ENCODE results near the gene GGT5.
A peak's percentile ranks its signal among the peaks of the same experiment; 100 is the strongest.
"Not testable (repeated sequence)": the region's sequence is repeated elsewhere in the genome, so short reads cannot be mapped to it uniquely, and the experiment has no call there.

GGT5 gene

DNA sequence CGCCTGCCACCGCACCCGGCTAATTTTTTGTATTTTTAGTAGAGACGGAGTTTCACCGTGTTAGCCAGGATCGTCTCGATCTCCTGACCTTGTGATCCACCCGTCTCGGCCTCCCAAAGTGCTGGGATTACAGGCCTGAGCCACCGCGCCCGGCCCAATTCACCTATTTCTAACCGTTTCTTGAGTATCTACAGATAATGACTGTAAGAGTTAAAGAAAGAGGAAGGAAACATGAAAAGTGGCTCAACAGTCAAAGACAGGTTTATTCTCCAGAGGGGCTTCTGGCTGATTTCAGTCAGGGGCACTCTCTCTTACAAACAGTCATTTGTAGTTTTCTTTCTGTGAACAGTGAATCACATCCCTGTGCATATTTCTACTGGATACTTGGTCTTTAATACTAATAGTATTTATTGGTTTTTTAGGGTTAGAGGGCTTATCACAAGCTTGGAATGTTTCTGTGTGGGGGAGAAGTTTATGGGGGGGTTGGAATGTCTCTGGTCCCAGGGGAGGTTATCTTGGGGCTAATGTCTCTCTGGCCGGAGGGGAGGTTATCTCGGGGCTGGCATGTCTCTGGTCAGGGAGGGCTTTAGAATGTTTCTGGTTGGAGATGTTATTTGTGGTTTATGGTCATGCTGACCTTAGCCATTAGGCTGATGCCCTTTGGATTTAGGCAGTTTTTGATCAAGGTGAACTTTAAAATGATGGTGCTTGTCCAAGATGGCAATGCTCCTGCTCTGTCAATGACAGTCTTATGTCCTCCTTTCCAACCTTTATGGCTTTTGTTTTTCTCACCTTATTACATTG, 38.2 kb downstream of the GGT5 start:
- TF ChIP-seq SPI1 (IDR thresholded peaks at IDR 0.05; ENCODE audit: borderline replicate concordance, low read depth) = 0 out of 2 replicates have a peak, but pooled peaks have one; percentile 4
- not testable (repeated sequence) for H3K4me3 ChIP-seq (replicated peaks; ENCODE audit: insufficient read depth, low read length); H3K27me3 ChIP-seq (ENCODE audit: insufficient read depth, poor library complexity, severe bottlenecking)
- peak overlapping the region; percentile 90 for H3K27ac ChIP-seq (replicated peaks)
- peak in 1 of 2 experiments; percentile 56 for DNase-seq (ENCODE audit: low read depth in 1 of 2, low spot score in 1 of 2)

DNA sequence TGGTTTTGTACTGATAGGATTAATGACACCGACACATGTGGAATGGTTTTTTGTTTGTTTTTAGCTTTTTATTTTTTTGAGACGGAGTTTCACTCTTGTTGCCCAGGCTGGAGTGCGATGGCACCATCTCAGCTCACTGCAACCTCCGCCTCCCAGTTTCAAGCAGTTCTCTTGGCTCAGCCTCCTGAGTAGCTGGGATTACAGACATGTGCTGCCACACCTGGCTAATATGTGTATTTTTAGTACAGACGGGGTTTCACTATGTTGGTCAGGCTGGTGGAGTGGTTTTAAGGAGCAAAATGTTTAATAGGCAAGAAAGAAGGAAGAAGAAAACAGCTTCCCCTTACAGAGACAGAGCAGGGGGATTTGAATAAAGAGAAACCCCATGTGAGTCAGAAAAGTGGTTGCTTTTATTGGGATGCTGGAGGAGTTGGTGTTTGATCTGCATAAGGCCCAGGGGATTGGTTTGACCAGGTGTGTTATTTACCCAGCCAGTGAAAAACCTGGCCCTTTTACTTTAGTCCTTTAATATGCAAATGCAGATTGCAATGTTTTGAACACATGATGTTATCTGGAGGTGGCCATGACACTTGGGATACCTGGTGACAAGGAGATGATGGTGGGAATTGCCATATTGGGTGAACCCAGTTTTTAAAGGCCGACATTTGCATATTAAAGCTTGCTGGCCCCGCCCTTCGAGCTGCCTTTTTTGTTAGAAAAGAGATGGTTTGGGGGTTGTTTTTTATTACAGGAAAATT, 39.3 kb downstream of the GGT5 start:
- DNase-seq (ENCODE audit: low read depth in 1 of 2, low spot score in 1 of 2) = peak in 1 of 2 experiments; percentile 30
- H3K27me3 ChIP-seq (ENCODE audit: insufficient read depth, poor library complexity, severe bottlenecking) = no peaks in the 10 kb centered on the region
- no peak overlapping the region for H3K4me3 ChIP-seq (replicated peaks; ENCODE audit: insufficient read depth, low read length)
- TF ChIP-seq POLR2AphosphoS5 (IDR thresholded peaks at IDR 0.05; ENCODE audit: low read depth) (no peak), SPI1 (IDR thresholded peaks at IDR 0.05; ENCODE audit: borderline replicate concordance, low read depth) (no peak), GABPA (IDR thresholded peaks at IDR 0.05; ENCODE audit: low read depth) (no peak)
- TF ChIP-seq, protein P1, sequence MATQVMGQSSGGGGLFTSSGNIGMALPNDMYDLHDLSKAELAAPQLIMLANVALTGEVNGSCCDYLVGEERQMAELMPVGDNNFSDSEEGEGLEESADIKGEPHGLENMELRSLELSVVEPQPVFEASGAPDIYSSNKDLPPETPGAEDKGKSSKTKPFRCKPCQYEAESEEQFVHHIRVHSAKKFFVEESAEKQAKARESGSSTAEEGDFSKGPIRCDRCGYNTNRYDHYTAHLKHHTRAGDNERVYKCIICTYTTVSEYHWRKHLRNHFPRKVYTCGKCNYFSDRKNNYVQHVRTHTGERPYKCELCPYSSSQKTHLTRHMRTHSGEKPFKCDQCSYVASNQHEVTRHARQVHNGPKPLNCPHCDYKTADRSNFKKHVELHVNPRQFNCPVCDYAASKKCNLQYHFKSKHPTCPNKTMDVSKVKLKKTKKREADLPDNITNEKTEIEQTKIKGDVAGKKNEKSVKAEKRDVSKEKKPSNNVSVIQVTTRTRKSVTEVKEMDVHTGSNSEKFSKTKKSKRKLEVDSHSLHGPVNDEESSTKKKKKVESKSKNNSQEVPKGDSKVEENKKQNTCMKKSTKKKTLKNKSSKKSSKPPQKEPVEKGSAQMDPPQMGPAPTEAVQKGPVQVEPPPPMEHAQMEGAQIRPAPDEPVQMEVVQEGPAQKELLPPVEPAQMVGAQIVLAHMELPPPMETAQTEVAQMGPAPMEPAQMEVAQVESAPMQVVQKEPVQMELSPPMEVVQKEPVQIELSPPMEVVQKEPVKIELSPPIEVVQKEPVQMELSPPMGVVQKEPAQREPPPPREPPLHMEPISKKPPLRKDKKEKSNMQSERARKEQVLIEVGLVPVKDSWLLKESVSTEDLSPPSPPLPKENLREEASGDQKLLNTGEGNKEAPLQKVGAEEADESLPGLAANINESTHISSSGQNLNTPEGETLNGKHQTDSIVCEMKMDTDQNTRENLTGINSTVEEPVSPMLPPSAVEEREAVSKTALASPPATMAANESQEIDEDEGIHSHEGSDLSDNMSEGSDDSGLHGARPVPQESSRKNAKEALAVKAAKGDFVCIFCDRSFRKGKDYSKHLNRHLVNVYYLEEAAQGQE (IDR thresholded peaks at IDR 0.05; ENCODE audit: insufficient replicate concordance, low read depth) = no peak
- TF ChIP-seq, protein P2, sequence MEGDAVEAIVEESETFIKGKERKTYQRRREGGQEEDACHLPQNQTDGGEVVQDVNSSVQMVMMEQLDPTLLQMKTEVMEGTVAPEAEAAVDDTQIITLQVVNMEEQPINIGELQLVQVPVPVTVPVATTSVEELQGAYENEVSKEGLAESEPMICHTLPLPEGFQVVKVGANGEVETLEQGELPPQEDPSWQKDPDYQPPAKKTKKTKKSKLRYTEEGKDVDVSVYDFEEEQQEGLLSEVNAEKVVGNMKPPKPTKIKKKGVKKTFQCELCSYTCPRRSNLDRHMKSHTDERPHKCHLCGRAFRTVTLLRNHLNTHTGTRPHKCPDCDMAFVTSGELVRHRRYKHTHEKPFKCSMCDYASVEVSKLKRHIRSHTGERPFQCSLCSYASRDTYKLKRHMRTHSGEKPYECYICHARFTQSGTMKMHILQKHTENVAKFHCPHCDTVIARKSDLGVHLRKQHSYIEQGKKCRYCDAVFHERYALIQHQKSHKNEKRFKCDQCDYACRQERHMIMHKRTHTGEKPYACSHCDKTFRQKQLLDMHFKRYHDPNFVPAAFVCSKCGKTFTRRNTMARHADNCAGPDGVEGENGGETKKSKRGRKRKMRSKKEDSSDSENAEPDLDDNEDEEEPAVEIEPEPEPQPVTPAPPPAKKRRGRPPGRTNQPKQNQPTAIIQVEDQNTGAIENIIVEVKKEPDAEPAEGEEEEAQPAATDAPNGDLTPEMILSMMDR (IDR thresholded peaks at IDR 0.05; ENCODE audit: insufficient read depth, low read length) = no peak
- H3K27ac ChIP-seq (replicated peaks) = peak overlapping the region; percentile 90

DNA sequence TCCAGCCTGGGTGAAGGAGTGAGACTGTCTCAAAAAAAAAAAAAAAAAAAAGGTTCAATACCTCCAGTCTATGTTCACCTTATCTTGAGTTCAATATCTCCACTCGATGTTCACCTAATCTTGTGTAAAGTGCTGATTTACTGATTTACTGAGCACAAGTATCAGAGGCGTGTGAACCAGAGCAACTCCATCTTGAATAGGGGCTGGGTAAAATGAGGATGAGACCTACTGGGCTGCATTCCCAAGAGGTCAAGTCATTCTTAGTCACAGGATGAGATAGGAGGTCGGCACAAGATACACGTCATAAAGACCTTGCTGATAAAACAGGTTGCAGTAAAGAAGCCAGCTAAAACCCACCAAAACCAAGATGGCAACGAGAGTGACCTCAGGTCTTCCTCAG, 41.0 kb downstream of the GGT5 start:
- not testable (repeated sequence) for DNase-seq (ENCODE audit: low read depth in 1 of 2, low spot score in 1 of 2); H3K4me3 ChIP-seq (replicated peaks; ENCODE audit: insufficient read depth, low read length); H3K27me3 ChIP-seq (ENCODE audit: insufficient read depth, poor library complexity, severe bottlenecking)
- H3K27ac ChIP-seq (replicated peaks) = peak overlapping the region; percentile 15

DNA sequence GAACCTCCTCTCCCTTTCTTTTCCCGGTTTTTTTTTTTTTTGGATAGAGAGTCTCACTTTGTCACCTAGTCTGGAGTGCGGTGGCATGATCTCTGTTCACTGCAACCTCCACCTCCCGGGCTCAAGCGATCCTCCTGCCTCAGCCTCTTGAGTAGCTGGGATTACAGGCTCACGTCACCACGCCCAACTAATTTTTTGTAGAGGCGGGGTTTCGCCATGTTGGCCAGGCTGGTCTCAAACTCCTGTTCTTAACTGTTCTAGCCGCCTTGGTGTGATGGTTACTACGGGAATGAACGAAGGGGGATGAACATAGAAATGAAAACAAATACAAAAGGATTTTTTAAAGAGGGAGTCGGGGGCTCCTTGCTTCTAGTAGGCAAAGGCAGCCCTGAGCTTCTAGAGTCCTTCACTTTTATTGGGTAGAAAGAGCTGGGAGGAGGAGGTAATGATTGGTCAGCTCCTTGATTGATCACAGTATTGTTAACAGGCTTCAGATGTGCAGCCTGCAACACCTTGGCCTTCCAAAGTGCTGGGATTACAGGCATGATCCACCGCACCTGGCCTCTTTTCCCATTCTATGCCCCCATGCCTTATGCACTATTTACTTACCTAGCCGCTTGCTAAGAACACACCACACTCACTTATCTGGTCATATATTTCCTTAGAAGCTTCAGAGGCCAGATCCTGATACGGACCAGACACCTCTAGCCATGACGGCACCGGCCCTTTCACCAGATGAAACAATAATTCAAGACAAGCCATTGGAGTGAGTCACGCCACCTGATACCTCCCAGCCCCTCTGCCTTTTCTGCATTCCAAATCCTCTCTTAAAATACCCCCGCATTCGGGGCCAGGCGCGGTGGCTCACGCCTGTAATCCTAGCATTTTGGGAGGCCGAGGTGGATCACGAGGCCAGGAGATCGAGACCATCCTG, 42.9 kb downstream of the GGT5 start:
- no peaks in the 10 kb centered on the region for H3K27me3 ChIP-seq (ENCODE audit: insufficient read depth, poor library complexity, severe bottlenecking)
- DNase-seq (ENCODE audit: low read depth in 1 of 2, low spot score in 1 of 2) = no peak
- no peak overlapping the region for H3K27ac ChIP-seq (replicated peaks)
- no peak overlapping the region for H3K4me3 ChIP-seq (replicated peaks; ENCODE audit: insufficient read depth, low read length)
- no peak for TF ChIP-seq POLR2AphosphoS5 (IDR thresholded peaks at IDR 0.05; ENCODE audit: low read depth)
- TF ChIP-seq, protein P1 (IDR thresholded peaks at IDR 0.05; ENCODE audit: insufficient replicate concordance, low read depth) = no peak
- TF ChIP-seq, protein P2 (IDR thresholded peaks at IDR 0.05; ENCODE audit: insufficient read depth, low read length) = no peak

Measured in HL-60 (cell line).